Fibroblast of lung (primary cell): ENCODE results near the gene RPS6KA3. TPM values are rescaled to one million over a fixed set of nuclear protein-coding genes. Genes with fewer than 3 reads are reported as not detected.

Experiments
- DNase-seq, 2 donors: peaks; one replicate each; pipeline versions ENCODE4 v3.0.0 to v3.0.0-alpha.2; 2010; ENCODE audit warnings: low read depth in 2 of 2
- H2AFZ ChIP-seq: 2 replicates; pipeline ENCODE4 v1.5.1; 2012; ENCODE audit warnings: low read length, control low read depth, inconsistent platforms
- H3K27ac ChIP-seq: 2 replicates; pipeline ENCODE4 v1.5.1; 2011; ENCODE audit warnings: low read length, control low read depth; ENCODE audit not compliant: insufficient read depth
- H3K27me3 ChIP-seq: 2 replicates; pipeline ENCODE4 v1.5.1; 2011; ENCODE audit warnings: mild to moderate bottlenecking, low read length; ENCODE audit not compliant: control insufficient read depth, insufficient read depth
- H3K36me3 ChIP-seq: 2 replicates; pipeline ENCODE4 v1.5.1; 2011; ENCODE audit warnings: low read length; ENCODE audit not compliant: control insufficient read depth, insufficient read depth
- H3K4me1 ChIP-seq: 2 replicates; pipeline ENCODE4 v1.5.1; 2011; ENCODE audit warnings: low read length; ENCODE audit not compliant: control insufficient read depth, insufficient read depth; ENCODE audit errors: extremely low read depth
- H3K4me2 ChIP-seq: 2 replicates; pipeline ENCODE4 v1.5.1; 2011; ENCODE audit warnings: low read length, control low read depth; ENCODE audit not compliant: insufficient read depth; ENCODE audit errors: extremely low read depth
- H3K4me3 ChIP-seq, 4 experiments: fragments of 200-600 bp in 1 of 4; sonication (generic) in 1 of 4; replicated peaks in 1 of 4; 2 replicates each; pipeline ENCODE4 v1.5.1; 2011 to 2016; ENCODE audit warnings: low read length in 4 of 4, low read depth in 3 of 4, mild to moderate bottlenecking in 3 of 4, control low read depth in 2 of 4, inconsistent platforms in 1 of 4, mixed read lengths in 1 of 4; ENCODE audit not compliant: insufficient read depth in 1 of 4; ENCODE audit errors: control extremely low read depth in 1 of 4
- H3K79me2 ChIP-seq: 2 replicates; pipeline ENCODE4 v1.5.1; 2012; ENCODE audit warnings: mild to moderate bottlenecking, low read length, inconsistent platforms; ENCODE audit not compliant: control insufficient read depth, insufficient read depth
- H3K9ac ChIP-seq: 2 replicates; pipeline ENCODE4 v1.5.1; 2011; ENCODE audit warnings: mild to moderate bottlenecking, low read length, control low read depth; ENCODE audit not compliant: insufficient read depth
- H3K9me3 ChIP-seq: 2 replicates; pipeline ENCODE4 v1.5.1; 2012; ENCODE audit warnings: low read depth, low read length; ENCODE audit not compliant: control insufficient read depth, insufficient read depth
- H4K20me1 ChIP-seq: 2 replicates; pipeline ENCODE4 v1.5.1; 2011; ENCODE audit warnings: low read length; ENCODE audit not compliant: control insufficient read depth, insufficient read depth; ENCODE audit errors: extremely low read depth
- CTCF ChIP-seq, 2 donors: IDR thresholded peaks in 1 of 2; conservative IDR thresholded peaks in 1 of 2; 1 replicate in 1 of 2; 2 replicates in 1 of 2; pipeline ENCODE4 v1.5.1; 2011 to 2012; ENCODE audit warnings: low read length in 2 of 2, control low read depth in 1 of 2, inconsistent platforms in 1 of 2, low read depth in 1 of 2, mild to moderate bottlenecking in 1 of 2
- EZH2 ChIP-seq: IDR thresholded peaks from 2 replicates; pipeline ENCODE4 v1.5.1; 2012; ENCODE audit warnings: low read length, control low read depth, mild to moderate bottlenecking; ENCODE audit errors: missing control alignments
- polyA plus RNA-seq, 2 donors: library from polyadenylated mRNA; depleted of rRNA in 1 of 2; stranded (reverse) in 1 of 2; unstranded in 1 of 2; fragments of >200 nt; gene quantifications; 2 replicates each; pipeline ENCODE4 v1.2.1, GENCODE V29; 2011 to 2012; ENCODE audit warnings: missing spikeins in 1 of 2
- total RNA-seq: library from RNA; depleted of rRNA; stranded (reverse); fragments of >200 nt; gene quantifications from 2 replicates; pipeline ENCODE4 v1.2.1, GENCODE V29; 2014

RPS6KA3 gene
- total and polyA plus RNA-seq, 2 donors (not counting 1 experiment from before 2014, with no cell fraction given) = 38.5 to 50.2 TPM

DNA sequence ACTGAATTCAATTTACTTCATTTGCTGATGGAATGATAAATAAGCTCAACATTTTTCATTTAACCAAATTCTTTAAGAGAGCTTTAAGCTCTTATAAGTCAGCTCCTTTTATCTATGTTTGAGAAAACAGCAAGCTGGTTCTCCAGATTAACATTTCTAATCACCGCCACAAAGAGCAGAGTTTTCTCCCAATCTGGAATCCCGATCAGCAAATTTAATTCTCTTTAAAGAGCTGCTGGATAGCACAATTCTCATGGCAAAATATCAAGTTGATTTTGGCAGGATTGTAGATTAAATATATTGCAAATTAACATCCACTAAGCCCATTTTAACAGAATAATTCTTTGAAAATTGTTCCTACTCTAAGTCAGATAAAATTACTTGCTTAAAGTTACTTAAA lies 48.8 kb downstream of the RPS6KA3 start:
- Histone ChIP-seq H2AFZ (no peak overlapping the region), H3K27ac (no peak overlapping the region), H3K9me3 (no peaks in the 10 kb centered on the region), H3K4me1 (no peaks in the 10 kb centered on the region), H3K4me2 (no peak overlapping the region), H3K4me3 (no peak overlapping the region), H3K79me2 (no peaks in the 10 kb centered on the region), H3K27me3 (no peaks in the 10 kb centered on the region), H3K36me3 (no peaks in the 10 kb centered on the region), H4K20me1 (no peaks in the 10 kb centered on the region), H3K9ac (no peak overlapping the region)
- TF ChIP-seq CTCF (conservative IDR thresholded peaks at IDR 0.05 in 1 of 2, IDR thresholded peaks at IDR 0.05 in 1 of 2; ENCODE audit: low read depth in 1 of 2, low read length in 2 of 2) = no peak
- no peak for TF ChIP-seq EZH2
- no peak for DNase-seq

DNA sequence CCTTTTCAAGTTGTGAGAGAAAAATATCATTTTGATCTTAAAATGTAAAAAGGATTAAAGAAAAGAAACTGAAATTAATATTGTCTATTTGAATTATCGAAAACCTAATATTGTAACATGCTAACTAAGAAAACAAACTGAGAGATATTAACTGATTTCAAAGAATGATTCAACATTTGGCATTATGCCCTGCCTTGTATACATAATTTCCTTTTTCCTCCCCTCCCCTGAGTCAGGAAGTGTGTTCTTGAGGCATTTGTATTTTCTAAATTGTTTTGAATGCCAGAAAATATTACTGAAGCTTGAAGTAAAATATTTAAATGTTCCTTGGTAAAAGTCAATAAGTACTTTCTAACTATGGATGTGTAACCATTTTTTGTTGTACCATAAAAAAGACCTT lies 49.4 kb downstream of the RPS6KA3 start:
- Histone ChIP-seq H3K27ac (no peak overlapping the region), H2AFZ (no peak overlapping the region), H4K20me1 (no peaks in the 10 kb centered on the region), H3K9ac (no peak overlapping the region), H3K4me2 (no peak overlapping the region), H3K79me2 (no peaks in the 10 kb centered on the region), H3K4me3 (no peak overlapping the region), H3K36me3 (no peaks in the 10 kb centered on the region), H3K27me3 (no peaks in the 10 kb centered on the region), H3K4me1 (no peaks in the 10 kb centered on the region), H3K9me3 (no peaks in the 10 kb centered on the region)
- peak; percentile 67 to 82 for DNase-seq
- TF ChIP-seq CTCF (conservative IDR thresholded peaks at IDR 0.05 in 1 of 2, IDR thresholded peaks at IDR 0.05 in 1 of 2; ENCODE audit: low read depth in 1 of 2, low read length in 2 of 2) (no peak), EZH2 (no peak)

DNA sequence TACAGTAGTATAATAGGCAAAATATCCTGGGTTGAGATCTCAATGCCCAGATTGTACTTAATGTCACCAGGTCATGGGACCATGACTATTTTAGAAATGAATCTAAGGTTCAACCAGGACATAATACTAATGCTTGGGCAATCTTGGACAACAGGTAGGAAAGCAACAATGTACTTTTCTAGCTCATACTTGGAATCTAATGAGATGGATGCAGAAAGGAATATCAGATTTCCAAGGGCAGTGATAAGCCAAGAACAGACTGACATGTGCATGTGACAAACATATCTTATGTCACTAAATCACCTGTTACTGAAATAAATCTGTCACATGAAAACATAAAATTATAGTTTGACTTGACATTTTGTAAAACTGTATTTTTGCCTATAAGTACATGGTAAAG lies 51.1 kb downstream of the RPS6KA3 start:
- Histone ChIP-seq H2AFZ (no peak overlapping the region), H3K9me3 (no peaks in the 10 kb centered on the region), H4K20me1 (no peaks in the 10 kb centered on the region), H3K4me1 (no peaks in the 10 kb centered on the region), H3K4me3 (no peak overlapping the region), H3K27me3 (no peaks in the 10 kb centered on the region), H3K79me2 (no peaks in the 10 kb centered on the region), H3K27ac (no peak overlapping the region), H3K4me2 (no peak overlapping the region), H3K36me3 (no peaks in the 10 kb centered on the region), H3K9ac (no peak overlapping the region)
- no peak for DNase-seq
- TF ChIP-seq EZH2 = no peak
- no peak for TF ChIP-seq CTCF (conservative IDR thresholded peaks at IDR 0.05 in 1 of 2, IDR thresholded peaks at IDR 0.05 in 1 of 2; ENCODE audit: low read depth in 1 of 2, low read length in 2 of 2)
